Sigmoid colon (tissue), 7 donors: ENCODE data around the gene ATP2C1. TPM values are rescaled to one million over a fixed set of nuclear protein-coding genes. Genes with fewer than 3 reads are reported as not detected.

Experiments used
- DNase-seq: peaks from one replicate; pipeline ENCODE4 v3.0.0-alpha.2; 2019
- H3K27ac ChIP-seq, 4 donors: fragments of 200-600 bp; sonication (generic); one replicate each; pipeline ENCODE4 v1.5.1; 2016 to 2019; ENCODE audit warnings: mild to moderate bottlenecking in 1 of 4
- H3K27me3 ChIP-seq, 3 donors: fragments of 200-600 bp; sonication (generic); one replicate each; pipeline ENCODE4 v1.5.1; 2019; ENCODE audit warnings: mild to moderate bottlenecking in 1 of 3
- H3K36me3 ChIP-seq, 4 donors: fragments of 200-600 bp; sonication (generic); one replicate each; pipeline ENCODE4 v1.5.1; 2016 to 2019
- H3K4me1 ChIP-seq, 4 donors: fragments of 200-600 bp; sonication (generic); one replicate each; pipeline ENCODE4 v1.5.1; 2017 to 2019
- H3K4me3 ChIP-seq, 4 donors: fragments of 200-600 bp; sonication (generic); one replicate each; pipeline ENCODE4 v1.5.1; 2017 to 2019; ENCODE audit warnings: mild to moderate bottlenecking in 2 of 4, moderate library complexity in 1 of 4
- H3K9me3 ChIP-seq, 4 donors: fragments of 200-600 bp in 3 of 4; sonication (generic) in 3 of 4; one replicate each; pipeline versions ENCODE4 v1.5.1 to v1.6.1; 2013 to 2019
- CTCF ChIP-seq, 4 experiments: fragments of 450-650 bp in 3 of 4; fragments of 200-600 bp in 1 of 4; IDR thresholded peaks; one replicate each; pipeline ENCODE4 v1.5.1; 2016 to 2019; ENCODE audit warnings: antibody characterized with exemption in 4 of 4, mild to moderate bottlenecking in 3 of 4, moderate library complexity in 2 of 4
- EP300 ChIP-seq, 4 donors: sonication (generic); formaldehyde crosslinking; IDR thresholded peaks; one replicate each; pipeline ENCODE4 v1.6.1; 2017; ENCODE audit warnings: antibody characterized with exemption in 4 of 4
- POLR2A ChIP-seq, 2 donors: fragments of 450-650 bp; IDR thresholded peaks; one replicate each; pipeline ENCODE4 v1.6.1; 2016; ENCODE audit warnings: antibody characterized with exemption in 2 of 2, mild to moderate bottlenecking in 2 of 2, moderate library complexity in 2 of 2
- POLR2AphosphoS5 ChIP-seq, 4 donors: sonication (generic); formaldehyde crosslinking; IDR thresholded peaks; one replicate each; pipeline ENCODE4 v1.6.1; 2017; ENCODE audit warnings: antibody characterized with exemption in 4 of 4
- WGBS, 2 donors: extraction: QIAGEN DNeasy Blood & Tissue Kit; methylation state at CpG; one replicate each; pipeline ENCODE4 v1.1.7; 2013; 5-methylcytosine and 5-hydroxymethylcytosine counted together
- intact Hi-C: fragments of 100-400 bp; cut with DNase I; formaldehyde crosslinking; loops from one replicate; pipeline ENCODE4 v1.15.1; 2023
- polyA plus RNA-seq, 3 donors: library from polyadenylated mRNA; stranded (reverse); fragments of 200-250 nt; gene quantifications; one replicate each; pipeline ENCODE4 v1.2.3, GENCODE V29; 2013
- total RNA-seq, 4 donors: library from RNA; depleted of rRNA; stranded (reverse); fragments of >200 nt; gene quantifications; one replicate each; pipeline ENCODE4 v1.1.0, GENCODE V29; 2016
- donor health status: healthy with polysubstance abuse.
- donor health status: Bipolar disorder and iron deficiency.
- donor health status: healthy.

The ATP2C1 gene
- total and polyA plus RNA-seq, 7 donors, result 13.8 to 46.7 (median 38.0) TPM

- TF ChIP-seq POLR2AphosphoS5 (IDR thresholded peaks at IDR 0.05) (no peak), CTCF (IDR thresholded peaks at IDR 0.05) (no peak), POLR2A (IDR thresholded peaks at IDR 0.05) (no peak), EP300 (IDR thresholded peaks at IDR 0.05) (no peak)
- peak overlapping the region; percentile 70 to 88 (median 78) for H3K4me3 ChIP-seq
- peak overlapping the region; percentile 92 to 98 (median 95) for H3K27ac ChIP-seq
- no peaks in the 10 kb centered on the region for H3K27me3 ChIP-seq
- intact Hi-C loops, result loop anchor here (5.0 kb wide), 1 partner anchor 488 kb away; the partner anchor contains the start of gene NUDT16
- no peaks in the 10 kb centered on the region for H3K9me3 ChIP-seq
- peaks cover 0 to 23% (median 20%) of the 10 kb centered on the region in 4 donors for H3K4me1 ChIP-seq
- DNase-seq, result peak; percentile 67
- 0 to 1% methylated on average over 52 of the region's 52 CpGs for WGBS, 2 donors
- no peaks in the 10 kb centered on the region for H3K36me3 ChIP-seq
Measured at GRCh38 chr3:130894130-130894985, 474 bp downstream of the ATP2C1 start.

GRCh38 chr3:130894986-130895280 lies 1.0 kb downstream of the ATP2C1 start:
- H3K27me3 ChIP-seq, result no peaks in the 10 kb centered on the region
- peak overlapping the region; percentile 70 to 88 (median 78) for H3K4me3 ChIP-seq
- peak overlapping the region; percentile 92 to 98 (median 95) for H3K27ac ChIP-seq
- intact Hi-C loops, result loop anchor here (5.0 kb wide), 1 partner anchor 487 kb away; the partner anchor contains the start of gene NUDT16
- no peaks in the 10 kb centered on the region for H3K9me3 ChIP-seq
- 2 to 5% methylated on average over 4 of the region's 4 CpGs for WGBS, 2 donors
- no peak for DNase-seq
- TF ChIP-seq POLR2AphosphoS5 (IDR thresholded peaks at IDR 0.05) (no peak), POLR2A (IDR thresholded peaks at IDR 0.05) (no peak), CTCF (IDR thresholded peaks at IDR 0.05) (no peak), EP300 (IDR thresholded peaks at IDR 0.05) (no peak)
- H3K36me3 ChIP-seq, result no peaks in the 10 kb centered on the region
- H3K4me1 ChIP-seq, result peaks cover 0 to 23% (median 20%) of the 10 kb centered on the region in 4 donors

- Histone ChIP-seq H3K4me1 (peaks cover 0 to 28% (median 25%) of the 10 kb centered on the region in 4 donors), H3K36me3 (no peaks in the 10 kb centered on the region), H3K4me3 (no peak overlapping the region), H3K9me3 (no peaks in the 10 kb centered on the region), H3K27ac (no peak overlapping the region), H3K27me3 (no peaks in the 10 kb centered on the region)
- intact Hi-C loops, result no loop called here
- 69 to 75% methylated on average over 5 of the region's 5 CpGs for WGBS, 2 donors
- TF ChIP-seq POLR2A (IDR thresholded peaks at IDR 0.05), result no peak
- no peak for TF ChIP-seq EP300 (IDR thresholded peaks at IDR 0.05)
- DNase-seq, result no peak
Measured at GRCh38 chr3:130895690-130896488, 2.0 kb downstream of the ATP2C1 start.

GRCh38 chr3:130897316-130897715 lies 3.4 kb downstream of the ATP2C1 start:
- DNase-seq, result no peak
- TF ChIP-seq POLR2AphosphoS5 (IDR thresholded peaks at IDR 0.05), result no peak
- H3K9me3 ChIP-seq, result no peaks in the 10 kb centered on the region
- H3K36me3 ChIP-seq, result no peaks in the 10 kb centered on the region
- WGBS, 2 donors, result 74 to 88% methylated on average over 2 of the region's 2 CpGs
- intact Hi-C loops, result no loop called here
- peaks cover 0 to 30% (median 25%) of the 10 kb centered on the region in 4 donors for H3K4me1 ChIP-seq
- no peak overlapping the region for H3K4me3 ChIP-seq
- H3K27ac ChIP-seq, result no peak overlapping the region
- no peaks in the 10 kb centered on the region for H3K27me3 ChIP-seq

- DNase-seq, result no peak
- intact Hi-C loops, result no loop called here
- Histone ChIP-seq H3K36me3 (no peaks in the 10 kb centered on the region), H3K27ac (no peak overlapping the region), H3K27me3 (no peaks in the 10 kb centered on the region), H3K4me1 (peaks cover 0 to 32% (median 28%) of the 10 kb centered on the region in 4 donors), H3K9me3 (no peaks in the 10 kb centered on the region), H3K4me3 (no peak overlapping the region)
- TF ChIP-seq POLR2A (IDR thresholded peaks at IDR 0.05) (no peak), POLR2AphosphoS5 (IDR thresholded peaks at IDR 0.05) (no peak)
Measured at GRCh38 chr3:130900959-130901358, 7.1 kb downstream of the ATP2C1 start.
